Body of pancreas (tissue), 4 donors: ENCODE data around the gene GPT2. TPM values are rescaled to one million over a fixed set of nuclear protein-coding genes. Genes with fewer than 3 reads are reported as not detected.

Experiments
- ATAC-seq: fragments of 150-250 bp; one replicate; pipeline ENCODE4 v1.9.1; 2016
- DNase-seq, 4 donors: peaks; one replicate each; pipeline ENCODE4 v3.0.0-alpha.2; 2019
- H3K27ac ChIP-seq, 4 donors: fragments of 200-600 bp; sonication (generic); 1 replicate in 3 of 4; 2 replicates in 1 of 4; pipeline versions ENCODE4 v1.5.1 to v1.6.1; 2016 to 2019; ENCODE audit warnings: mild to moderate bottlenecking in 1 of 4, mixed read lengths in 1 of 4, moderate library complexity in 1 of 4
- H3K27me3 ChIP-seq, 2 donors: fragments of 200-600 bp; sonication (generic); one replicate each; pipeline ENCODE4 v1.6.0; 2016; ENCODE audit warnings: mild to moderate bottlenecking in 1 of 2
- H3K36me3 ChIP-seq, 2 donors: fragments of 200-600 bp; sonication (generic); replicated peaks in 1 of 2; 2 replicates each; pipeline ENCODE4 v1.5.1; 2016; ENCODE audit warnings: low read depth in 2 of 2; ENCODE audit not compliant: insufficient read depth in 1 of 2
- H3K4me1 ChIP-seq: fragments of 200-600 bp; sonication (generic); one replicate; pipeline ENCODE4 v1.6.0; 2016
- H3K4me3 ChIP-seq, 2 donors: fragments of 200-600 bp; sonication (generic); 1 replicate in 1 of 2; 2 replicates in 1 of 2; pipeline ENCODE4 v1.5.1; 2016 to 2019
- H3K9me3 ChIP-seq, 3 donors: fragments of 200-600 bp; sonication (generic); 1 replicate in 2 of 3; 2 replicates in 1 of 3; pipeline ENCODE4 v1.5.1; 2016
- CTCF ChIP-seq, 7 experiments: fragments of 450-650 bp in 4 of 7; fragments of 200-600 bp in 3 of 7; sonication (generic) in 3 of 7; IDR thresholded peaks; one replicate each; pipeline ENCODE4 v1.5.1; 2016 to 2019; ENCODE audit warnings: antibody characterized with exemption in 7 of 7
- POLR2A ChIP-seq, 3 donors: fragments of 450-650 bp; IDR thresholded peaks; one replicate each; pipeline ENCODE4 v1.6.1; 2016; ENCODE audit warnings: antibody characterized with exemption in 3 of 3, mild to moderate bottlenecking in 2 of 3
- WGBS, 2 donors: methylation state at CpG; one replicate each; pipeline ENCODE4 v1.1.5; 2017; 5-methylcytosine and 5-hydroxymethylcytosine counted together
- intact Hi-C: fragments of 100-400 bp; cut with DNase I; formaldehyde crosslinking; loops from one replicate; pipeline ENCODE4 v1.15.1; 2023
- total RNA-seq, 2 donors: library from RNA; depleted of rRNA; stranded (reverse); fragments of >200 nt; gene quantifications; one replicate each; pipeline ENCODE4 v1.1.0, GENCODE V29; 2016

The GPT2 gene
- total RNA-seq, 2 donors from 2014 or later = 52.1 to 83.1 TPM

- H3K36me3 ChIP-seq = no peaks in the 10 kb centered on the region
- TF ChIP-seq CTCF (IDR thresholded peaks at IDR 0.05) (no peak), POLR2A (IDR thresholded peaks at IDR 0.05) (peak in 1 of 3 donors; percentile 11)
- H3K9me3 ChIP-seq = no peaks in the 10 kb centered on the region
- no peak overlapping the region for H3K4me3 ChIP-seq
- H3K27ac ChIP-seq = peak overlapping the region; percentile 46 to 95 (median 90)
- peaks cover 67% of the 10 kb centered on the region for H3K4me1 ChIP-seq
- WGBS, 2 donors = 34 to 44% methylated on average over 4 to 5 of the region's 5 CpGs
- DNase-seq (no peak), ATAC-seq (no peak)
- intact Hi-C loops = no loop called here
- no peaks in the 10 kb centered on the region for H3K27me3 ChIP-seq
Measured at GRCh38 chr16:46889245-46889941, 5.2 kb downstream of the GPT2 start.

GRCh38 chr16:46889942-46890300 lies 5.8 kb downstream of the GPT2 start:
- Histone ChIP-seq H3K9me3 (no peaks in the 10 kb centered on the region), H3K36me3 (no peaks in the 10 kb centered on the region), H3K4me3 (no peak overlapping the region), H3K27me3 (no peaks in the 10 kb centered on the region), H3K4me1 (peaks cover 73% of the 10 kb centered on the region), H3K27ac (peak overlapping the region; percentile 28 to 95 (median 90))
- TF ChIP-seq CTCF (IDR thresholded peaks at IDR 0.05) (no peak), POLR2A (IDR thresholded peaks at IDR 0.05) (no peak)
- 41 to 42% methylated on average over 5 of the region's 5 CpGs for WGBS, 2 donors
- intact Hi-C loops = no loop called here
- no peak for ATAC-seq
- DNase-seq = no peak

GRCh38 chr16:46891910-46892309 lies 7.7 kb downstream of the GPT2 start:
- no peak for ATAC-seq
- intact Hi-C loops = no loop called here
- WGBS, 2 donors = 43 to 65% methylated on average over 1 of the region's 1 CpG
- Histone ChIP-seq H3K4me3 (no peak overlapping the region), H3K27me3 (no peaks in the 10 kb centered on the region), H3K9me3 (no peaks in the 10 kb centered on the region), H3K36me3 (no peaks in the 10 kb centered on the region), H3K4me1 (peaks cover 89% of the 10 kb centered on the region), H3K27ac (peak overlapping the region in 1 of 4 donors; percentile 85)
- TF ChIP-seq POLR2A (IDR thresholded peaks at IDR 0.05) (no peak), CTCF (IDR thresholded peaks at IDR 0.05) (no peak)
- DNase-seq = no peak

GRCh38 chr16:46894036-46894672 lies 10.0 kb downstream of the GPT2 start:
- Histone ChIP-seq H3K27me3 (no peaks in the 10 kb centered on the region), H3K9me3 (no peaks in the 10 kb centered on the region), H3K4me1 (peaks cover 86% of the 10 kb centered on the region), H3K36me3 (peaks cover 0 to 1% of the 10 kb centered on the region in 2 donors), H3K4me3 (no peak overlapping the region), H3K27ac (peak overlapping the region; percentile 39 to 90 (median 84))
- intact Hi-C loops = no loop called here
- 13 to 19% methylated on average over 1 to 11 of the region's 11 CpGs for WGBS, 2 donors
- ATAC-seq = peak; percentile 53
- TF ChIP-seq CTCF (IDR thresholded peaks at IDR 0.05) = no peak
- peak in 1 of 3 donors; percentile 15 for TF ChIP-seq POLR2A (IDR thresholded peaks at IDR 0.05)
- peak; percentile 79 to 91 (median 82) for DNase-seq
